Activated CD8-positive, alpha-beta memory T cell treated with anti-CD3 and anti-CD28 coated beads, Interleukin-2, amount 50 U/mL, for 1 hour (primary cell): Measurements from ENCODE around the gene GRIN2A.
"Not testable (repeated sequence)": the region's sequence is repeated elsewhere in the genome, so short reads cannot be mapped to it uniquely, and the experiment has no call there.

Experiments used
- DNase-seq: peaks from one replicate; pipeline ENCODE4 v3.0.0-alpha.2; 2020; ENCODE audit errors: extremely low read depth

Gene GRIN2A

DNA sequence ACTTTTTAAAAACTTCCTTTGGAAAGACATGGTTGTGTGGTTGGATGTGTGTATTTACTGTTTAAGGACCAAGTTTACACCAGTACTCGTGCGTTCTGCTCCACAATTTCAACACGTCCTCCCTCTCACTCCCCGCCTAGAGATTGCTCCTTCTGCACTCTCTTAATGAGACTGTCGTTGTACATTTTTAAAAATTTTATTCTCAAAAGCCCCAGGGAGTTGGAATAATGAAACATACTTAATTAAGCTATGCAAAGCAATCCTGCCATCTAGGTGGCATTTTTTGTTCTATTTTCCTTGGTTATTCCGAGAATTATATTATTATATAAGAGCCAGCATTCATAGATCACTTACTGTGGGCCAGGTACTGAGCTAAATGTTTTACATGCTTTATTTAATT lies 264.5 kb downstream of the GRIN2A start:
- no peak for DNase-seq

DNA sequence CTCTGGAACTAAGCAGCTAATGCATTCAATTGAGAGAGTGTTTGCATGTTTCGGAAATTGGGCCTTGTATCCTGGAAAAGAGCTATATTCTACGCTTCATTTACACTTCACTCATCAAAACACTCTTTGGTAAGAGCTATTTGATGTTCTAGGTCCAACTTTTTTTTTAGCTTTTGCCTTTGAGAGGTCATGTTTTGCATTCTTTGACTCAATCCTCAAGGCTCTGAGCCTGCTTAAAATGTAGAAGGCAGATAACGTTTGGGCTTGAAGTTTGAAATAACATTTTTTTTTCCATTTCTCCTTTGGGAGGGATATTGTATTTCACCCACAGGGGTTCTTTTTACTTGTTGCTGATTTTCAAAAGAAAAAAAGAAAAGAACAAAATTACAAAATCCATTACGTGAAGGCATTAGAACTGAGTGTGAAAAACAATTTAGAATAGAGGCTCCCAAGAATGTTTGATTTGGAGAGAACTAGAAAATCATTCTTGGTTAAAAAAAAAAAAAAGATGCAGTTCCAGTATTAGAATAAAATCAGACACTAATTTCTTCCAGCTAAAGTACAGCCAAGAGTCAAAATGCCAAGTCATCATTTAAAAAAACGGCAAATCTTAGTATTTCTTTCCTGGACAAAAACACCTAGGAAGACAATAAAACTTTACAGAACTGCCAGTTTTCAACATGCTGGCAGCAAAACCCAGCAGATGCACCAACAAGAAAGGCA lies 268.5 kb downstream of the GRIN2A start:
- DNase-seq, result no peak

DNA sequence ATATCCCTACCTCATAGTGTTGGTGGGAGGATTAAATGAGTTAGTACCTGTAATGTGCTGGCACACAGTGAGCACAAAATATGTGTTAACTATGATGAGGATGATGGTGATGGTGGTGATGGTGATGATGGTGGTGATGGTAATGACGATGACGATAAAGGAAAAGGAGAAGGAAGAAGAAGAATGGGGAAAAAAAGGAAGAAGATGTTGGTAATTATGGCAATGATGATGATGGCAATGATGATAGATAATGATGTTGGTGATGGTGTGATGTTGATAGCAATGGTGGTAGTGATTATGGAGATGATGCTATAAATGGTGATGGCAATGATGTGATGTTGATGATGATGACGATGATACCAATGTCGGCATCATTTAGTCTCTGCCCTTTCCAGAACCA lies 270.2 kb downstream of the GRIN2A start:
- DNase-seq, result no peak

DNA sequence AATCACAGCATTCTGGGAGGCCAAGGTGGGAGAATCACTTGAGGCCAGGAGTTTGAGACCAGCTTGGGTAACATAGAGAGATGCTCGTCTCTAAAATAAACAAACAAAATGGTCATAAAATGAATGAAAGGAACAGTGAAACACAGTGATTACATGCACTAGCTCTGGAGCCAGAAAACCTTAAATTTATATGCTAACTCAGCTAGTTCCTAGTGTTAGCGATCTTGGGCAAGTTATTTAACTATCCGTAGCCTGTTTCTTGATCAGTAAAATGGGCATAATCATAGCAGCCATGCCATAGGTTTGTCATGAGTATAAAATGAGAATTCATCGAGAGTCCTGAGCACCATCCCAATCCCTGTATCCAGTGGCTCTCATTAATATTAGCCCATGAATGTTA lies 271.0 kb downstream of the GRIN2A start:
- no peak for DNase-seq

DNA sequence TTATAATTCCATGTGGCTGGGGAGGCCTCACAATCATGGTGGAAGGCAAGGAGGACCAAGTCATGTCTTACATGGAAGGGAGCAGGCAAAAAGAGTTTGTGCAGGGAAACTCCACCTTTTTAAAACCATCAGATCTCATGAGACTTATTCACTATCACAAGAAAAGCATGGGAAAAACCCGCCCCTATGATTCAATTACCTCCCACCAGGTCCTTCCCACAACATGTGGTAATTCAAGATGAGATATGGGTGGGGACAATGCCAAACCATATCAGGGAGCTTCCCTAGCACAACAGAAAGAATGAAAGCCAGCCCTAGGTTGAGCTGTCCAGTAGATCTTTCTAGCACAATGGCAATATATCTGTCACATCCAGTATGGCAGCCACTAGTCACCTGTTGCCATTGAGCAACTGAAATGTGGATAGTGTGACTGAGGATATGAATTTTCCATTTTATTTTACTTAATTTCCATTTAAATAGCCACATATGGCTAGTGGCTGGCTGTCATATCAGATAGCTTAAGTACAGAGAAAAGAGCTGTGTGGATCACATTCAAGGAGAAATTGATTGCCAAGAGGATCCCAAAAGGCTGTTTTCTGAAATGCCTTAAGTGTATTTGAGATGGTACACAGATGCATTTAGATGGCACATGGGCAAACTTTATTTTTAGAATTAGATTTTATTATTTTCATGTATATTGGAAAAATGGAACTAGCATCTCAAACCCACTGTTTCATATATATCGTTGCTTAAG lies 273.0 kb downstream of the GRIN2A start:
- DNase-seq, result no peak

DNA sequence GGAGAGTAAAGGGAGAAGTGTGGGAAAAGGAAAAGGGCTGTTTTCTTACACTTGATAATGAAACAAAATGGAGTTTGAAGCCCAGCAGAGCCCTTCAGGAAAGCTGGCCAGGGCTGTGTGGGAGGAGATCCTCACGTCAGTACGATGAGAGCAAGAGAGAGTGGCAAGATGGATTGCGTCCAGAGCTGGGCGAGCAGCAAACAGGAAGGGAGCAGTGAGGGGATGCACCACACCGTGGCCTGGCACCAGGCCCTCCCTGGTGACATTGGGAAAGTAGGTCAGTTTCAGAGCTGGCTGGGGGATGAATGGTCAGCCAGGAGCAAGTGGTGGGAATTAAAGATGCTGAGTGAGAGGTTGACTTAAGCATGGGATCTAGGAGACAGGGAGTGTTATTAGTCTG lies 273.6 kb downstream of the GRIN2A start:
- DNase-seq, result no peak

DNA sequence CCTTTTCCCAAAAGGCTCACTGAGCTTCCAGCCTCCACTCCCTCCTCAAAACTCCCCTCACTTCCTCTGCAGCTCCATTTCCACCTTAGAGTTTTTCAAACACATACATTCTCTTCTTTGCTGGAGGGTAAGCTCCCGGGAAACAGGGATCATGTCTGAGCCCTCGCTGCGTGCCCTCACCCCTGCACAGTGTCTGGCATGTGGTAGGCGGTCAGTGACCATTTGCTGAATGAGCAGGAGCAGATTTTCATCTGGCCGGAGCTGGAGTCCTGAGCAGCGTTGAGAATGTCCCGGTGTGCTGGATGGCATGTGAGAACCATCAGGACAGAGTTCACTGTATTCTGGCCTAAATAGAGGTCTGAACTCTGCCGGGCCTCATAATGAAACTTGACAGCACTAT lies 274.5 kb downstream of the GRIN2A start:
- no peak for DNase-seq

DNA sequence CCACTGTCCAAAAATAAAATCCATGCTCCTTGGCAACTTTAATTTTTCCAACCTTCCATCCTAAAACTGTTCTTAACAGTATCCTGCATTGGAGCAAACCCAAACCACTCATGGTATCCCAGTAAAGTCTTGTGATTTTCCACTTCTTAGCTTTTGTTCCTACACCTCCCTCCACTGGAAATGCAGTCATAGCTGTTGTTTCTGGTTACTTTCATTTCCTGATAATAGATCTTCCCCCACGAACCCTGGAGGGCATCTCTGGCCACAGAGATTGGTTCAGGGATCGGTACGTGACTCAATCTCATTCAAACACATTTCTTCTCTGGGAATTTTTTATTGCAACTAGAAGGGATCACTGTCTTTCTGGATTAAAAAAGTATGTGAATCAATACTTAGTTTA lies 276.0 kb downstream of the GRIN2A start:
- no peak for DNase-seq

DNA sequence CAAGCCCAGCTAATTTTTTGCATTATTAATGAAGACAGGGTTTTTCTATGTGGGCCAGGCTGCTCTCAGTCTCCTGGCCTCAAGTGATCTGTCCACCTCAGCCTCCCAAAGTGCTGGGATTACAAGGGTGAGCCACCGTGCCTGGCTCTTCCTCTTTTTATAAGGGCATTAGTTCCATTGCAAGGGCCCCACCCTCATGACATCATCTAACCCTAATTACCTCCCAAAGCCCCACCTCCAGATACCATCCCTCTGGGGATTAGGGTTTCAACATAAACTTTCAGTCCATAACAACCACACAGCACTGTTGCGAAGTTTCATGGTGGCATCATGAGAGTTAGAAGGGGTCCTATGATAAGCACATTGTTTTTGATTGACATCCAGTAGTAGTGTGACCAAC lies 277.7 kb downstream of the GRIN2A start:
- DNase-seq, result no peak

DNA sequence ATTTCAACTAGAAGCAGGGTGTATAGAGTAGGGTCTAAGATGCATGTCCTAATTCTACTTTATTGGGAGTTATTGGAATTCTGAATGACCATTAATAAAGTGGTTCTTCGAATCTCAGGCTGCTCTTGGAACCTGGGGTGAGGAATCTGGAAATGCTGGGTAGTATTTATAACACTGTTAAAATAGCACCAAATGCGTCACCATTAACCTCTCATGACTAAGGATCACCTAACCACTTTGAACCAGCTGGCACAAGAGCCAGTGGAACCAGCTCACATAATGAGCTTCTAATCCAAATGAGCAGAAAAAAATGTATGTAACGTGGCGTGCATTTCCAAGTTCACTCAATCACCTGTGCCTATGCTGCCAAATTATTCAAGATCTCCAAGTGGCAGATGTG lies 281.7 kb downstream of the GRIN2A start:
- DNase-seq, result no peak

DNA sequence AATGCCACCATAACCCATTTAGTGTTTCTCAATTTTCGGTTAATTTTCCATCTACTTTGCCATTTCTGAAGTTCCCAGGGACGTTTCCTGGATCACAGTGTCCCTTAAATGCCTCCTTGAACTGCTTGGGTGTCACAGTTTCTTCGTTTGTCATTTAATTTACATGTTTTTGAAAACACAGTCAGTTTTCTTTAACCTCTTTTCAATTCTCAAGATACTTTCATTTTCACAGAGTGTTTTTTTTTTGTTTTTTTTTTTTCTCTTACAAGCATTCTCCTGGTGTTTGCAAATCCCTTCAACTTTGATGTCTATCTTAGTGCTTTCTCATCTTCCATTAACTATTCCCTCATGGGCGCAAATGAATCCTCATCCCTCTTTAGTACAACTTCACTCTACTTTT lies 283.7 kb downstream of the GRIN2A start:
- no peak for DNase-seq

DNA sequence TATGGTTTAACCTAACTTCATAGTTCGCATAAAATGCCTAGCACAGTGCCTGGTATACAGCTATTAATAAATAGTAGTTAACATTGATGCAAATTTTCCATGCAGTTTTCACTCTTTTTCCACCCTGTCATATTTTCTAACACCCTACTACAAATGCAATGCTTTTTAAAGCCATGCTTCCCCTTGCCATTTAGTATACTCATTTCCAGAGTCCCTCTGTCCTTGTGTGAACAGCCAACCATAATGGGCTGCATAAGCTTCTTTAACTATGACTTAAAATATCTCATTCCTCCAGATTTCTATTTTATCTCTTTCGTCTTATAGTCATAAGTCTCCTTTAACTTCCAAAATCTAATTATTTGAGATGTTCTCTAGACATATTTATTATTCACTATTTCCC lies 284.1 kb downstream of the GRIN2A start:
- no peak for DNase-seq

DNA sequence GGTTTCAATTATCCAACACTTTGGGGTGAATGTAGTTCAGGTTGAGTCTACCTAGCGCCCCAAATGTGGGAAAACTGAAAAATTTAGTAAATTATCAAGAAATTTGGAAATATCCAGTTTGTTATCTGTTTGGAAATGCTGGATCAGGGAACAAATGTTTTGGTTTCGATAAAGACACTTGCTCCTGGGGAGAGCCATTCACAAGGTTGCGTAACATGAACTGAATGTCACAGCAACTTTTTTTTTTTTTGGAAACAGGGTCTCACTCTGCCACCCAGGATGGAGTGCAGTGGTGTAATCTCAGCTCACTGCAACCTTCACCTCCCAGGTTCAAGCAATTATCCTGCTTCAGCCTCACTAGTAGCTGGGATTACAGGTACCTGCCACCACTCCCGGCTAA lies 286.4 kb downstream of the GRIN2A start:
- DNase-seq, result no peak

DNA sequence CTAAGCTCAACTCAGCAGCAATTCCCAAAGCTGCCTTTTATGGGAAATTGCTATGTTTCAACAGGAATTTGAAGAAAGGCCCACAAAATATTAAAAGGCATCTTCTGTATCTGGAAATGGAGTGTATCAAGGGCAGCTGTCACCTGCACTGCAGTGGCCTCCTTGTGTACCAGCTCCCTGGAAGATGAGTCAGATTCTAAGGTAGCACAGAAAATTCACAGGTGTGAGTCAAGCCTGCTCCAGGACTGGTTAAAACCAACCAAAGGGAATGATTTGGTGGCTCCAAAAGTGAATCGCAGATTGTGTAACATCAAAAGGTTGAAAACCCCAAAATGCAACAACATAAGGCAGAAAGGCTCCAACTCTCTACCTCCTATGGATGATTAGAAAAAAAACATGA lies 296.4 kb downstream of the GRIN2A start:
- DNase-seq, result no peak

DNA sequence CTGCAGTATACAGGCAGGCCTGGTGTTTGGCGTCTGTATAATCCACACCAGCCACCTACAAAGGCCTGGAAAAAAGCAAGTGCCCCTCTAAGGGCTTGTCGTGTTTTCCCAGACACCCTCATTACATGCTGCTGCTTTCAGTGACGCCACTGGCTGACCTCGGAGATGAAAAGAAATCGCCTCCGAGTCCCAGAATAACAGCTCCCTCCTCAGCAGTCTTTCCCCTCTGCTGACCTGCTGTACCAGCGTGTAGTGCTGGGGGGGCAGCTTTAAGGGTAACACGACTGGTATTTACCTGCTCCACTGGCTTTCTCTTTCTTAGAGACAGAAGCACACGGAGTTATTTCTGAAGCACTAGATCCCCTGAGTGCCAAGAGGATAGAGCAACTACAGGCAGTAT lies 296.8 kb downstream of the GRIN2A start:
- DNase-seq, result no peak

DNA sequence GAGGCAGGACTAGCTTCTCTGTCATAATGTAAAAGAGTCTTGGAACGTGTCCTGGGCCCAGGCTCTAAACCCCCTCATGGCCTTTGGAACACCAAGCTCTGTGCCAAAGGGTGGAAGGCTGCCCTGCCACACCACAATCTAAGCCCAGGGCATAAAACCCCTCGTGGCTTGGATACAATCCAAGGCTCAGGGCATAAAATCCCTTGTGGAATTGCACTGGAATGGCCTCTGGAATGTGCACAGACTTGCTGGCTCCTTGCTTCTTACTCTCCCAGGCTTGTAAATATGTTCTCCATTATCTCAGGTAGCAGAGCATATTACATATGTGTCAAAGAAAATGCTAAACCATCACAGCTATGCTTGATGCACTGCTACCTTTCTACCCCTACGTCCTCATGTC lies 306.2 kb downstream of the GRIN2A start:
- DNase-seq, result not testable (repeated sequence)

DNA sequence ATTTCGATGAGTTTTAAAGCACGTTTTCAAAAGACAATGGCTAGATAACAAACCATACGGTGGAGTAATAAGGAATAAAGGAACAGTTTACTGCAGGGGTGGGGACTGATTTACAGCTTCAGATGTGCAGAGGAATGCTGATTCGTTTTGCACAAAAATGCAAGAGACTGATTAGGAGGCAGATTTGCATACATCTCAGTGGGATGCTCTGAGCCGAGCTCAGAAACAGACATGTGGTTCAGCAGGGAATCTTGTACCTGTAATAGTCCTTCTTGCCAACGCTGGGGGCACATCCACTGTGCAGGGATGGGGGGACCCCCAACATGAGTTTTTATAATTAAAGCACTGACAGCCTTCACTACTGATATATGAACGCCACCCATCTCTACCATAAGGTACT lies 308.0 kb downstream of the GRIN2A start:
- no peak for DNase-seq

DNA sequence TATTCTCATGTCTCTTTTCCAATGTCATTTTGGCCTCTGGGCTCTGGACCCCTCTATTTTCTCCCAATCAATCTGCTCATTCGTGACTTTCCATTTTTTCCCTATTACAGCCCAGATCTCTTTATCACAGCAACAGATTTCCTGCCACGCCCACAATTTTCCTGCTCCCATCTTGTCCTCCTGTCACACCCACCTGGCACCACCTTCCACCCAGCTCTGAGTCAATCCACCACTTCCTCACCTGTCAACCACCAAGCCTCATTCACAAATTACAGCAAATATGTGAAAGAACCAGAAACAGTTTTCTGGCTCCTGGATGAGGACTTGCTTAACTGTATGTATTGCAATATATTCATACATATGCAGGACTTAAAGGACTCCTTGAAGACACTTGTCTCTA lies 311.3 kb downstream of the GRIN2A start:
- no peak for DNase-seq

DNA sequence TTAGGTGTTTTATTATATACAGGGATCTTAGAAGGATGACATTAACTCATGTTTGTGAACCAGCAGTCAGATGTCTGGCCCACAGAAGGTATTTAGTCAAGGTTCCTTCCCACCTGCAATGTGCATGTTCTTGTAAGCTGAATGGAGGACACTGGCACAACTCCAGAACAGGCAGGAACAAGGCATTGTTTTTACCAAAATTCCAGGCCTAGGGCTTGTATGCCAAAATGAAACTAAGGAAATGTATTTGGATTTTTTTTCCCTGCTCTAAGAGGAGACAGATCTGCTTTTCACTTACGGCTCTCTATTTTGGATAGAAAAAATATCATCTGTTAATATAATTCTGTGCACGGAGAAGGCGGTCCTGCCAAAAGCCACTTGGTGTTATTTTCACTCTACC lies 312.5 kb downstream of the GRIN2A start:
- no peak for DNase-seq

DNA sequence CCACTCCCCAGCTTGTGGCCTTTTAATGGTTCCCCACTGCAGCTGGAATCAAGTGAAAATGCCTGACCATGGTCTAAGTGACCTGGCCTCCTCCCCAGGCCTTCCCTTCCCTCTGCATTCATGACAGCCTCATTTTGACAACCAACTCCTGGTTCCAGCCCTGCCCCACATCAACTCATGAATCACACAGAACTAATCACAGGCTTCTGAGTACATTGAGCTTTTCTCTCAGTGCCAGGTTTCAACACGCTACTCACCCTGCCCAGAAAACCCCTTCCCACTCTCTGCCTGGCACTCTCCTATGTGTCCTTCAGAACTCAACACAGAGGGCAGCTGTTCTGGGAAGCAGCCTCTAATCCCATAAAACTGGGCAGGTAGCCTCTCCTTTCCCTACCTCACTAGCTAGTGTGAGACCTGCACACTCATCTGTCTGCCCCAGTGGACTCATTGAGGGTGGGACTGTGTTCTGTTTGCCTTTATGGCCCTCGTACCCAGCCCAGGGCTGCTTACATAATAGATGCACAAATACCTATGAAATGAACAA lies 313.6 kb downstream of the GRIN2A start:
- DNase-seq, result no peak

DNA sequence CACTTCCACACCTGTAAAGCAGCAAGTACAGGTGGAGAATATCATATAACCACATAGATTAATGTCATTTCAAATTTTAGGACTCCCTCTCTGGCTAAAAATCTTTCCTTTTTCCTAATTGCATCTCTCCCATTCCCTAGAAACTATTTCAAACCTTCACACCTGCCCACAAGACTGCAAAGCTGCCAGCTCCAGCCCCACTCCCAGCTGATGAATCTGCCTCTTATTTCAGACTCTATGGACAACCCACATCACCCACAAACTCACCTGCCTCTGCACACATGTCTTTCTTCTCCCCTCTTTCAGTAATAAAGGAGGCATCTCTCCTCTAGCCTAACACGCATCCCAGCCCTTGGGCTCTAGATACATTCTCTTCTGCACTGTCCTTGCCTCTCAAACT lies 315.1 kb downstream of the GRIN2A start:
- no peak for DNase-seq

DNA sequence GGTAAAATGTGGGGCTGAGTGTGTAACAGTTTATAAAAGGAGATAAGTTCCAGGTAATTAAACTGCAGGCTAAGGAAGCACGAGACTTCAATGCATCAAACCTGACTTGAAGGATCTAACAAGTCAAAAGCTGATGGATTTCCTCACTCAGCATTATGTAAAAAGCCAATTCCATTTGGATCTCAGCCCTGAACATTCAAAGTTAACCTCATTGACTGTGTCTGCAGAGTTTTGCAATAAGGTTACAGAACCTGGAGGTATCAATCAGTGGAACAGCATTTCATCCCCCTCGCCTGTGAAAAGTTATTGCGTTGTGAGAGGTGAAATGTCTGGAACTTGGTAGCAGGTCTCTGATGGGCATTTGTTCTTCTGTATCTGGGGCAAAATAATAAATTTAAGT lies 317.8 kb downstream of the GRIN2A start:
- no peak for DNase-seq

DNA sequence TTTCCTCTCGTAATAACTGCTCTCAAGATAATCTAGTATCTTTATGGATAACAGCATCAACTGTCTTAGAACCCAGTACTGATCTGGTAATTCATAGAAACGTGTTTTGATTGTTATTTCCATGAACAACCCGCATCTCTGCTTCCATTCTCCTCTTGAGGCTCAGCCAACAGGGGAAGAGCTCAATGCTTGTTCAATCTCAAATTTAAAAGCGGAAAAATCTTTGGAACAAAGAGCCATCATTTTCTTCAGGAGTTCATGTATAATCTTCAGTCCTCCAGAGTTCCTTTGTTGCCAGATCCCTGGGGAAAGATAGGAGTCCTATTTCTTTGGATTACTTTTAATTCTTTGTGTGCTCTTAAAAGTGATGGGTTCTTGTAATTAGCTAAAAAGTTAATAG lies 319.9 kb downstream of the GRIN2A start:
- no peak for DNase-seq
